Measurements from ENCODE around the gene DYDC2. TPM values are rescaled to one million over a fixed set of nuclear protein-coding genes. Genes with fewer than 3 reads are reported as not detected.
A peak's percentile ranks its signal among the peaks of the same experiment; 100 is the strongest.

The DYDC2 gene
- total RNA-seq, 2 experiments from 2014 or later, result not detected

DNA sequence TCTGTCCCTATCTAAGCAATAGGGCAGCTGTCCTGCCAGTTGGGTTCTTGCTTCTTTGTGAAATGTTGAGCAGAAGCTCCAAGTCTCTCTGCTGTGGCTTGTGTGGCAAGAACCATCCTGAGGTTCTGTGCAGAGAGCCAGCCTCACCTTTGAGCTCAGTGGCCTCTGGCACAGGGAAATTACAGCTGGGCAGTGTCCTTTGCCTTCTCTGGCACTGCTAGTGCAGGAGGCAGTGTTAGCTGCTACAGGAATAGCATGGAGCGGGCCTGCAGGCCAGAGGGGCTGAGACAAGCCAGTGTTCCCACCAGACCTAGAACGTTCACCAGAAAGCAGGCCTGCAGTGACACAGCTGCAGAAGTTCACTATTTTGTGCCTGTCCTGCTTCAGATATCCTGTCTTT, 53.5 kb downstream of the DYDC2 start:
- H3K27me3 ChIP-seq (ENCODE audit: control insufficient read depth in 1 of 2, insufficient read depth in 2 of 2, low read length in 2 of 2), result no peaks in the 10 kb centered on the region
- H3K27ac ChIP-seq (ENCODE audit: low read depth in 1 of 2, low read length in 2 of 2), result no peak overlapping the region
- peaks cover 4% of the 10 kb centered on the region for H3K36me3 Mint-ChIP-seq (ENCODE audit: low read depth)
- no peaks in the 10 kb centered on the region for H3K9me3 Mint-ChIP-seq
- H3K36me3 ChIP-seq (ENCODE audit: insufficient read depth, low read length), result no peaks in the 10 kb centered on the region
- H3K4me3 ChIP-seq (ENCODE audit: low read length), result no peak overlapping the region
- TF ChIP-seq, protein P1, sequence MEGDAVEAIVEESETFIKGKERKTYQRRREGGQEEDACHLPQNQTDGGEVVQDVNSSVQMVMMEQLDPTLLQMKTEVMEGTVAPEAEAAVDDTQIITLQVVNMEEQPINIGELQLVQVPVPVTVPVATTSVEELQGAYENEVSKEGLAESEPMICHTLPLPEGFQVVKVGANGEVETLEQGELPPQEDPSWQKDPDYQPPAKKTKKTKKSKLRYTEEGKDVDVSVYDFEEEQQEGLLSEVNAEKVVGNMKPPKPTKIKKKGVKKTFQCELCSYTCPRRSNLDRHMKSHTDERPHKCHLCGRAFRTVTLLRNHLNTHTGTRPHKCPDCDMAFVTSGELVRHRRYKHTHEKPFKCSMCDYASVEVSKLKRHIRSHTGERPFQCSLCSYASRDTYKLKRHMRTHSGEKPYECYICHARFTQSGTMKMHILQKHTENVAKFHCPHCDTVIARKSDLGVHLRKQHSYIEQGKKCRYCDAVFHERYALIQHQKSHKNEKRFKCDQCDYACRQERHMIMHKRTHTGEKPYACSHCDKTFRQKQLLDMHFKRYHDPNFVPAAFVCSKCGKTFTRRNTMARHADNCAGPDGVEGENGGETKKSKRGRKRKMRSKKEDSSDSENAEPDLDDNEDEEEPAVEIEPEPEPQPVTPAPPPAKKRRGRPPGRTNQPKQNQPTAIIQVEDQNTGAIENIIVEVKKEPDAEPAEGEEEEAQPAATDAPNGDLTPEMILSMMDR (IDR thresholded peaks at IDR 0.05), result no peak
- H3K4me1 ChIP-seq (ENCODE audit: insufficient read depth, low read length), result peaks cover 19% of the 10 kb centered on the region
- no peaks in the 10 kb centered on the region for H3K27me3 Mint-ChIP-seq
- ChIA-PET POLR2A (no interaction called here), CTCF (interaction anchor here (0.8 to 0.9 kb wide), 2 partner anchors 43 to 96 kb away, joined by 4 read pairs; no protein-coding TSS in a partner anchor)
- DNase-seq (no peak), ATAC-seq (ENCODE audit: poor library complexity) (no peak)
- peak overlapping the region; percentile 69 for H3K27ac Mint-ChIP-seq
- peaks cover 62% of the 10 kb centered on the region for H3K4me1 Mint-ChIP-seq (ENCODE audit: low read depth)
- no peaks in the 10 kb centered on the region for H3K9me3 ChIP-seq (ENCODE audit: control insufficient read depth in 1 of 2, insufficient read depth in 1 of 2, low read length in 2 of 2)
- intact Hi-C loops (cut with DNase I, micrococcal nuclease), result loop anchor here in 1 of 2 experiments (5.0 kb wide), 1 partner anchor 47 kb away; no protein-coding TSS in a partner anchor
- H3K4me3 Mint-ChIP-seq, result peak overlapping the region; percentile 83

DNA sequence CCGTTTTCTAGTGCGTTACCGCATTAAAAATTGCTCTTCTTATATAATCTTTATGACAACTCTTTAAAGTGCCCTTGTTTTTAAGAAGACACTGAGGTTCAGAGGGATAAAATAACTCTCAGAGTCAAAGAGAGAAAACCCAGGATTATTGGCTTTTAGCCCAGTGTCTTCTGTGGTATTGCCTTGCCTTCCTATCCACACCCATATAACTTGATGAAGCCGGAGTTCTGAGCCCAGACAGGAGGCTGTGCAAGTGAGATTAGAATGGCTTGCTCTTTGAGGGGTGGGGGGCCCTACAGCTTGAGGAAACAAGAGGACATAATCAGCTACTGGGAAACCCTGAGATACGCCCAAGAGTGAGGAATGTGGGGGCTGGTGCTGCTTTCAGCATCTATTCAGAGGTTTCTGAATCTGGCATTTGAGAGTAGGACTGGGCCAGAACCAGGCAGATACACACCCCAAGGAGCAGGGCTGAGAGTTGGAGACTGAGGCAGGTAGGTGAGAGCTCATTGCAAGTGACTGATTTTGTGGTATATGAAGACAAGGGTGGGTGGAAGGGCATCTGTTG, 54.1 kb downstream of the DYDC2 start:
- Mint-ChIP-seq H3K27ac (no peak overlapping the region), H3K4me3 (peak overlapping the region; percentile 83), H3K36me3 (ENCODE audit: low read depth) (peaks cover 4% of the 10 kb centered on the region), H3K9me3 (no peaks in the 10 kb centered on the region), H3K4me1 (ENCODE audit: low read depth) (peaks cover 62% of the 10 kb centered on the region), H3K27me3 (no peaks in the 10 kb centered on the region)
- Histone ChIP-seq H3K9me3 (ENCODE audit: control insufficient read depth in 1 of 2, insufficient read depth in 1 of 2, low read length in 2 of 2) (no peaks in the 10 kb centered on the region), H3K4me1 (ENCODE audit: insufficient read depth, low read length) (peaks cover 19% of the 10 kb centered on the region), H3K27ac (ENCODE audit: low read depth in 1 of 2, low read length in 2 of 2) (no peak overlapping the region), H3K4me3 (ENCODE audit: low read length) (no peak overlapping the region), H3K27me3 (ENCODE audit: control insufficient read depth in 1 of 2, insufficient read depth in 2 of 2, low read length in 2 of 2) (no peaks in the 10 kb centered on the region), H3K36me3 (ENCODE audit: insufficient read depth, low read length) (no peaks in the 10 kb centered on the region)
- ATAC-seq (ENCODE audit: poor library complexity), result no peak
- TF ChIP-seq, protein P1 (IDR thresholded peaks at IDR 0.05), result no peak
- CTCF ChIA-PET, result interaction anchor here (0.8 kb wide), 1 partner anchor 95 kb away, joined by 4 read pairs; no protein-coding TSS in a partner anchor
- intact Hi-C loops (cut with DNase I, micrococcal nuclease), result loop anchor here in 1 of 2 experiments (5.0 kb wide), 1 partner anchor 47 kb away; no protein-coding TSS in a partner anchor
- POLR2A ChIA-PET, result no interaction called here
- DNase-seq, result no peak

DNA sequence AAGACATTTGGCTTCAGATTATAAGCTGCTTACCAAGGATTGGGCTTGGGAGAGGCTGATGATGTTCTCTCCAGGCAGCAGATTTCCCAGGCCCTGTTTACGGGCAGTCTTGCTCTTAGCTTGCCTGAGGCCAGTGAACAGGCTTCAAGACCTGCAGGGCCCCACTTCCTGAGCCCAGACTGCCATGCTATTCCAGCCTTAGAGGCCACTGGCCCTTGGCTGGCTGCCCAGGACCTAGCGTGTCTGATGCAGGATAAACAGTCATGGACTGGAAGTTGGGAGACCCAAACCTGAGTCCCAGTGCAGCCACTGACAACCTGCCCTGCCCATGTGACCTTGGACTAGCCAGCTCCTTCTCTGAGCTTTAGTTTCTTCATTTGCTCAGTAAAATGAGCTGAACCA, 54.7 kb downstream of the DYDC2 start:
- ATAC-seq (ENCODE audit: poor library complexity) (no peak), DNase-seq (no peak)
- H3K36me3 ChIP-seq (ENCODE audit: insufficient read depth, low read length), result no peaks in the 10 kb centered on the region
- no peak overlapping the region for H3K4me3 ChIP-seq (ENCODE audit: low read length)
- H3K27ac ChIP-seq (ENCODE audit: low read depth in 1 of 2, low read length in 2 of 2), result no peak overlapping the region
- TF ChIP-seq, protein P1 (IDR thresholded peaks at IDR 0.05), result no peak
- H3K27me3 ChIP-seq (ENCODE audit: control insufficient read depth in 1 of 2, insufficient read depth in 2 of 2, low read length in 2 of 2), result no peaks in the 10 kb centered on the region
- Mint-ChIP-seq H3K4me1 (ENCODE audit: low read depth) (peaks cover 65% of the 10 kb centered on the region), H3K27ac (no peak overlapping the region), H3K4me3 (no peak overlapping the region), H3K9me3 (no peaks in the 10 kb centered on the region), H3K27me3 (no peaks in the 10 kb centered on the region), H3K36me3 (ENCODE audit: low read depth) (peaks cover 4% of the 10 kb centered on the region)
- intact Hi-C loops (cut with DNase I, micrococcal nuclease), result loop anchor here in 1 of 2 experiments (5.0 kb wide), 1 partner anchor 46 kb away; no protein-coding TSS in a partner anchor
- no peaks in the 10 kb centered on the region for H3K9me3 ChIP-seq (ENCODE audit: control insufficient read depth in 1 of 2, insufficient read depth in 1 of 2, low read length in 2 of 2)
- CTCF ChIA-PET, result interaction anchor here (0.6 kb wide), 1 partner anchor 201 kb away, joined by 3 read pairs; no protein-coding TSS in a partner anchor
- peaks cover 19% of the 10 kb centered on the region for H3K4me1 ChIP-seq (ENCODE audit: insufficient read depth, low read length)
- POLR2A ChIA-PET, result no interaction called here

Measured in CD4-positive, alpha-beta T cell (primary cell).